Smooth muscle cell (in vitro differentiated cells): ENCODE results near the gene NPAS2. TPM values are rescaled to one million over a fixed set of nuclear protein-coding genes. Genes with fewer than 3 reads are reported as not detected.

Source experiments
- DNase-seq: peaks from one replicate; lab custom pipeline; 2025; ENCODE audit not compliant: unreplicated experiment; lab: John Stamatoyannopoulos, UW
- H2AFZ ChIP-seq: fragments of 200-600 bp; sonication (generic); 2 replicates; pipeline ENCODE4 v1.6.0; 2016; ENCODE audit warnings: antibody characterized with exemption, low read depth, mild to moderate bottlenecking
- H3F3A ChIP-seq: fragments of 200-600 bp; sonication (generic); 2 replicates; pipeline ENCODE4 v1.6.0; 2017; ENCODE audit warnings: antibody characterized with exemption, low read depth
- H3K27ac ChIP-seq: fragments of 200-600 bp; sonication (generic); 2 replicates; pipeline ENCODE4 v1.5.1; 2016; ENCODE audit warnings: low read depth, mild to moderate bottlenecking
- H3K27me3 ChIP-seq: fragments of 200-600 bp; sonication (generic); 2 replicates; pipeline ENCODE4 v1.6.1; 2016; ENCODE audit warnings: low read depth, mild to moderate bottlenecking
- H3K36me3 ChIP-seq: fragments of 200-600 bp; sonication (generic); 2 replicates; pipeline ENCODE4 v1.5.1; 2016; ENCODE audit warnings: low read depth
- H3K4me1 ChIP-seq: fragments of 200-600 bp; sonication (generic); 2 replicates; pipeline ENCODE4 v1.5.1; 2016; ENCODE audit warnings: low read depth
- H3K4me2 ChIP-seq: fragments of 200-600 bp; sonication (generic); 2 replicates; pipeline ENCODE4 v1.6.0; 2016; ENCODE audit warnings: mild to moderate bottlenecking
- H3K4me3 ChIP-seq: fragments of 200-600 bp; sonication (generic); 2 replicates; pipeline ENCODE4 v1.5.1; 2016; ENCODE audit warnings: mild to moderate bottlenecking
- H3K79me2 ChIP-seq: fragments of 200-600 bp; sonication (generic); 2 replicates; pipeline ENCODE4 v1.6.0; 2016; ENCODE audit warnings: low read depth, mild to moderate bottlenecking
- H3K9ac ChIP-seq: fragments of 200-600 bp; sonication (generic); 2 replicates; pipeline ENCODE4 v1.6.0; 2016; ENCODE audit warnings: low read depth
- H3K9me3 ChIP-seq: fragments of 200-600 bp; sonication (generic); replicated peaks from 2 replicates; pipeline ENCODE4 v1.5.1; 2016; ENCODE audit warnings: low read depth
- H4K20me1 ChIP-seq: fragments of 200-600 bp; sonication (generic); 2 replicates; pipeline ENCODE4 v1.6.0; 2016; ENCODE audit warnings: low read depth
- CTCF ChIP-seq: fragments of 200-600 bp; sonication (generic); IDR thresholded peaks from 2 replicates; pipeline ENCODE4 v1.5.1; 2017; ENCODE audit warnings: borderline replicate concordance, mild to moderate bottlenecking, antibody characterized with exemption; ENCODE audit not compliant: insufficient read depth, poor library complexity, severe bottlenecking
- WGBS: methylation state at CpG from one replicate; pipeline ENCODE4 v1.1.7; 2016; ENCODE audit warnings: low lambda C conversion rate; 5-methylcytosine and 5-hydroxymethylcytosine counted together
- polyA plus RNA-seq: library from polyadenylated mRNA; unstranded; fragments of >200 nt; fragmentation: Nextera tagmentation; extraction: Ambion mirVana; gene quantifications from 2 replicates; pipeline ENCODE4 v1.2.1, GENCODE V29; 2016
- total RNA-seq: library from RNA; depleted of rRNA; stranded (reverse); fragments of >200 nt; gene quantifications from 2 replicates; pipeline ENCODE4 v1.2.3, GENCODE V29; 2014

Gene NPAS2
- total and polyA plus RNA-seq, 2 experiments from 2014 or later = 20.2 to 20.7 TPM

- Histone ChIP-seq H4K20me1 (no peaks in the 10 kb centered on the region), H3K4me3 (no peak overlapping the region), H3F3A (no peaks in the 10 kb centered on the region), H3K27ac (no peak overlapping the region), H3K79me2 (no peaks in the 10 kb centered on the region), H3K27me3 (no peaks in the 10 kb centered on the region), H3K4me1 (peaks cover 4% of the 10 kb centered on the region), H2AFZ (no peak overlapping the region), H3K36me3 (no peaks in the 10 kb centered on the region), H3K4me2 (no peak overlapping the region), H3K9ac (no peak overlapping the region), H3K9me3 (no peaks in the 10 kb centered on the region)
- 80% methylated on average over 16 of the region's 16 CpGs for WGBS
- DNase-seq = no peak
- no peak for TF ChIP-seq CTCF
Observed at GRCh38 chr2:100948942-100949811, 129.2 kb downstream of the NPAS2 start.

- no peaks in the 10 kb centered on the region for H3K9me3 ChIP-seq
- H3K4me1 ChIP-seq = peaks cover 4% of the 10 kb centered on the region
- no peaks in the 10 kb centered on the region for H3K36me3 ChIP-seq
- DNase-seq = no peak
- H3K4me3 ChIP-seq = no peak overlapping the region
- H2AFZ ChIP-seq = no peak overlapping the region
- no peaks in the 10 kb centered on the region for H3K27me3 ChIP-seq
- 91% methylated on average over 2 of the region's 2 CpGs for WGBS
- no peak for TF ChIP-seq CTCF
- H3K27ac ChIP-seq = no peak overlapping the region
- no peaks in the 10 kb centered on the region for H3F3A ChIP-seq
- H4K20me1 ChIP-seq = no peaks in the 10 kb centered on the region
- H3K79me2 ChIP-seq = no peaks in the 10 kb centered on the region
- H3K4me2 ChIP-seq = no peak overlapping the region
- H3K9ac ChIP-seq = no peak overlapping the region
Observed at GRCh38 chr2:100952512-100952911, 132.6 kb downstream of the NPAS2 start.

GRCh38 chr2:100953406-100954043 is 133.6 kb downstream of the NPAS2 start:
- Histone ChIP-seq H3K4me2 (no peak overlapping the region), H3K4me3 (no peak overlapping the region), H3F3A (no peaks in the 10 kb centered on the region), H3K9ac (no peak overlapping the region), H3K4me1 (peaks cover 4% of the 10 kb centered on the region), H3K9me3 (no peaks in the 10 kb centered on the region), H3K27me3 (no peaks in the 10 kb centered on the region), H3K79me2 (no peaks in the 10 kb centered on the region), H3K36me3 (no peaks in the 10 kb centered on the region), H4K20me1 (no peaks in the 10 kb centered on the region), H2AFZ (no peak overlapping the region), H3K27ac (no peak overlapping the region)
- no peak for TF ChIP-seq CTCF
- WGBS = 83% methylated on average over 11 of the region's 11 CpGs
- no peak for DNase-seq
